T-helper 2 cell treated with Interferon-gamma antibody and Interleukin-4, amounts not matched to agents 100 ng/mL and 5 ng/mL, for 36 hours (primary cell): ENCODE data around the gene CES1. TPM values are rescaled to one million over a fixed set of nuclear protein-coding genes. Genes with fewer than 3 reads are reported as not detected.
"Not testable (repeated sequence)": the region's sequence is repeated elsewhere in the genome, so short reads cannot be mapped to it uniquely, and the experiment has no call there.

Source experiments
- intact Hi-C: fragments of 100-400 bp; cut with micrococcal nuclease; formaldehyde crosslinking; loops from one replicate; pipeline ENCODE4 v1.15.1; 2023
- total RNA-seq: library from RNA; stranded (reverse); gene quantifications from 2 replicates; pipeline ENCODE4 v1.2.3, GENCODE V29; 2022

Gene CES1
- total RNA-seq, 1 donor from 2014 or later = 0.48 TPM

- intact Hi-C loops = no loop called here
These were observed 2.1 kb downstream of the CES1 start for GRCh38 chr16:55830658-55831294.

- intact Hi-C loops = not testable (repeated sequence)
These were observed 3.7 kb downstream of the CES1 start for GRCh38 chr16:55829232-55829631.

- intact Hi-C loops = no loop called here
These were observed 4.2 kb downstream of the CES1 start for GRCh38 chr16:55828680-55829079.

GRCh38 chr16:55825115-55825728 is 7.7 kb downstream of the CES1 start:
- intact Hi-C loops = no loop called here

- intact Hi-C loops = no loop called here
These were observed 8.4 kb downstream of the CES1 start for GRCh38 chr16:55824473-55825000.

GRCh38 chr16:55822280-55822810 is 10.6 kb downstream of the CES1 start:
- intact Hi-C loops = no loop called here

- intact Hi-C loops = no loop called here
These were observed 11.7 kb downstream of the CES1 start for GRCh38 chr16:55821210-55821609.

- intact Hi-C loops = no loop called here
These were observed 12.3 kb downstream of the CES1 start for GRCh38 chr16:55820615-55821014.

GRCh38 chr16:55817236-55817912 is 15.5 kb downstream of the CES1 start:
- intact Hi-C loops = no loop called here

- intact Hi-C loops = not testable (repeated sequence)
These were observed 16.7 kb downstream of the CES1 start for GRCh38 chr16:55816222-55816621.

- intact Hi-C loops = no loop called here
These were observed 17.6 kb downstream of the CES1 start for GRCh38 chr16:55815320-55815719.

- intact Hi-C loops = not testable (repeated sequence)
These were observed 18.7 kb downstream of the CES1 start for GRCh38 chr16:55814174-55814573.

GRCh38 chr16:55813730-55814129 is 19.2 kb downstream of the CES1 start:
- intact Hi-C loops = not testable (repeated sequence)

GRCh38 chr16:55812951-55813350 is 19.9 kb downstream of the CES1 start:
- intact Hi-C loops = no loop called here

GRCh38 chr16:55811811-55812210 is 21.1 kb downstream of the CES1 start:
- intact Hi-C loops = no loop called here

- intact Hi-C loops = no loop called here
These were observed 22.4 kb downstream of the CES1 start for GRCh38 chr16:55810451-55810961.

GRCh38 chr16:55809851-55810250 is 23.0 kb downstream of the CES1 start:
- intact Hi-C loops = no loop called here

- intact Hi-C loops = no loop called here
These were observed 23.5 kb downstream of the CES1 start for GRCh38 chr16:55809386-55809785.

GRCh38 chr16:55808286-55808685 is 24.6 kb downstream of the CES1 start:
- intact Hi-C loops = not testable (repeated sequence)

- intact Hi-C loops = not testable (repeated sequence)
These were observed 27.8 kb downstream of the CES1 start for GRCh38 chr16:55805104-55805503.

- intact Hi-C loops = not testable (repeated sequence)
These were observed 29.2 kb downstream of the CES1 start for GRCh38 chr16:55803681-55804080.

- intact Hi-C loops = not testable (repeated sequence)
These were observed 39.9 kb downstream of the CES1 start for GRCh38 chr16:55792934-55793374.
